GM23248 (cell line): ENCODE measurements around the gene ZNF429. TPM values are rescaled to one million over a fixed set of nuclear protein-coding genes. Genes with fewer than 3 reads are reported as not detected.
A peak's percentile ranks its signal among the peaks of the same experiment; 100 is the strongest.

Experiments
- DNase-seq: peaks from one replicate; pipeline ENCODE4 v3.0.0-alpha.2; 2015
- H2AFZ ChIP-seq: fragments of 200-600 bp; sonication (generic); 2 replicates; pipeline ENCODE4 v1.6.1; 2016; ENCODE audit warnings: antibody characterized with exemption
- H3F3A ChIP-seq: fragments of 200-600 bp; sonication (generic); 2 replicates; pipeline ENCODE4 v1.6.1; 2016; ENCODE audit warnings: mild to moderate bottlenecking, antibody characterized with exemption, mixed run types; ENCODE audit not compliant: insufficient read depth
- H3K27ac ChIP-seq: fragments of 200-600 bp; sonication (generic); 2 replicates; pipeline ENCODE4 v1.5.1; 2016; ENCODE audit warnings: mild to moderate bottlenecking
- H3K27me3 ChIP-seq: fragments of 200-600 bp; sonication (generic); replicated peaks from 2 replicates; pipeline ENCODE4 v1.6.1; 2016; ENCODE audit warnings: mild to moderate bottlenecking; ENCODE audit not compliant: insufficient read depth
- H3K36me3 ChIP-seq: fragments of 200-600 bp; sonication (generic); 2 replicates; pipeline ENCODE4 v1.6.1; 2016; ENCODE audit warnings: low read depth, mild to moderate bottlenecking
- H3K4me1 ChIP-seq: fragments of 200-600 bp; sonication (generic); 2 replicates; pipeline ENCODE4 v1.6.1; 2016; ENCODE audit warnings: mild to moderate bottlenecking; ENCODE audit not compliant: insufficient read depth
- H3K4me2 ChIP-seq: fragments of 200-600 bp; sonication (generic); one replicate; pipeline ENCODE4 v1.6.1; 2016; ENCODE audit warnings: mild to moderate bottlenecking; ENCODE audit not compliant: unreplicated experiment
- H3K4me3 ChIP-seq: fragments of 200-600 bp; sonication (generic); 2 replicates; pipeline ENCODE4 v1.5.1; 2016; ENCODE audit warnings: mild to moderate bottlenecking
- H3K79me2 ChIP-seq: fragments of 200-600 bp; sonication (generic); 2 replicates; pipeline ENCODE4 v1.6.1; 2016; ENCODE audit warnings: mild to moderate bottlenecking; ENCODE audit not compliant: insufficient read depth
- H3K9ac ChIP-seq: fragments of 200-600 bp; sonication (generic); 2 replicates; pipeline ENCODE4 v1.6.1; 2016; ENCODE audit warnings: mild to moderate bottlenecking
- H3K9me2 ChIP-seq: fragments of 200-600 bp; sonication (generic); 2 replicates; pipeline ENCODE4 v1.6.1; 2016; ENCODE audit warnings: mixed run types, mild to moderate bottlenecking, moderate library complexity; ENCODE audit not compliant: insufficient read depth
- H3K9me3 ChIP-seq: fragments of 200-600 bp; sonication (generic); one replicate; pipeline ENCODE4 v1.6.1; 2017; ENCODE audit warnings: low read depth
- H4K20me1 ChIP-seq: fragments of 200-600 bp; sonication (generic); 2 replicates; pipeline ENCODE4 v1.6.0; 2016; ENCODE audit not compliant: insufficient read depth
- EZH2 ChIP-seq: fragments of 200-600 bp; sonication (generic); IDR thresholded peaks from 2 replicates; pipeline ENCODE4 v1.6.1; 2018; ENCODE audit warnings: antibody characterized with exemption, mild to moderate bottlenecking; ENCODE audit not compliant: insufficient read depth, poor library complexity, severe bottlenecking
- EZH2phosphoT487 ChIP-seq: fragments of 200-600 bp; sonication (generic); IDR thresholded peaks from 2 replicates; pipeline ENCODE4 v1.6.1; 2018; ENCODE audit warnings: antibody characterized with exemption, moderate library complexity, mild to moderate bottlenecking, low read depth; ENCODE audit not compliant: insufficient read depth
- WGBS, 2 experiments: methylation state at CpG; one replicate each; pipeline ENCODE4 v1.1.6; 2015 to 2017; ENCODE audit warnings: low lambda C conversion rate in 2 of 2, low coverage in 1 of 2; ENCODE audit errors: missing lambda C conversion rate in 2 of 2; 5-methylcytosine and 5-hydroxymethylcytosine counted together
- in situ Hi-C: fragments of 300-500 bp; cut with MboI; formaldehyde crosslinking; loops from 2 replicates; pipeline ENCODE4 v1.15.0; 2020
- polyA plus RNA-seq: library from polyadenylated mRNA; unstranded; fragments of >200 nt; fragmentation: Nextera tagmentation; extraction: Ambion mirVana; gene quantifications from 2 replicates; pipeline ENCODE4 v1.2.1, GENCODE V29; 2016
- total RNA-seq: library from RNA; depleted of rRNA; stranded (reverse); fragments of >200 nt; shearing (Covaris generic); gene quantifications from 2 replicates; pipeline ENCODE4 v1.2.3, GENCODE V29; 2014

ZNF429 gene
- total and polyA plus RNA-seq, 2 experiments from 2014 or later: 6.1 to 8.1 TPM

- Histone ChIP-seq H3K9me2 (no peaks in the 10 kb centered on the region), H3K27me3 (no peaks in the 10 kb centered on the region), H3K36me3 (no peaks in the 10 kb centered on the region), H3K4me1 (no peaks in the 10 kb centered on the region), H3F3A (no peaks in the 10 kb centered on the region), H3K4me3 (no peak overlapping the region), H3K79me2 (no peaks in the 10 kb centered on the region), H2AFZ (no peak overlapping the region), H3K9me3 (no peaks in the 10 kb centered on the region), H3K9ac (no peak overlapping the region), H3K27ac (no peak overlapping the region), H4K20me1 (no peaks in the 10 kb centered on the region), H3K4me2 (no peak overlapping the region)
- in situ Hi-C loops: no loop called here
- peak; percentile 28 for DNase-seq
- TF ChIP-seq EZH2phosphoT487 (no peak), EZH2 (no peak)
- WGBS, 2 experiments: 52 to 69% methylated on average over 4 of the region's 4 CpGs
These were observed 14.3 kb upstream of the ZNF429 start for GRCh38 chr19:21491146-21491545.

GRCh38 chr19:21492947-21493906 is 12.2 kb upstream of the ZNF429 start:
- Histone ChIP-seq H3F3A (no peaks in the 10 kb centered on the region), H3K36me3 (no peaks in the 10 kb centered on the region), H3K4me3 (no peak overlapping the region), H3K79me2 (no peaks in the 10 kb centered on the region), H3K27ac (no peak overlapping the region), H3K4me1 (no peaks in the 10 kb centered on the region), H2AFZ (no peak overlapping the region), H3K4me2 (no peak overlapping the region), H3K27me3 (no peaks in the 10 kb centered on the region), H4K20me1 (no peaks in the 10 kb centered on the region), H3K9me2 (no peaks in the 10 kb centered on the region), H3K9ac (no peak overlapping the region), H3K9me3 (no peaks in the 10 kb centered on the region)
- TF ChIP-seq EZH2phosphoT487: no peak
- no peak for TF ChIP-seq EZH2
- in situ Hi-C loops: no loop called here
- 75 to 78% methylated on average over 9 of the region's 9 CpGs for WGBS, 2 experiments
- no peak for DNase-seq

DNA sequence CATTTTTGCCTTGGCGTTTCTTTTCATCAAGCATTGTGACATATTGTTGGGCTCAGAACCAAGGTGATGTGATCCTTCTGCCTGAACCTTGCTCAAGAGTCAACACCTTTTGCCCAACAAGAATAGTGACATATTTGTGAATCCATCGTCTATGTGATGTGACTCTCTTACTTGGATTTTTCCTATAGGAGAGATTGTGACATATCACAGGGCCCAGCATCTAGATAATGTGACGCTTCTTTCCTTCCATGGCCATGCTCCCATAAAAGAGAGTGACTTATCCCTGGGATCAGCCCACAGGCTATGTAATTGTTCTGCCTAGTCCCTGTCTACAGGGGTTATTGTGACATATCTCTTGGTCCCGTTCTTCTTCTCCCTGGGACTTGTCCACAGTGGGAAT is 8.5 kb upstream of the ZNF429 start:
- no peaks in the 10 kb centered on the region for H3K79me2 ChIP-seq
- no peaks in the 10 kb centered on the region for H3K27me3 ChIP-seq
- WGBS, 2 experiments: 70% methylated on average over 4 of the region's 4 CpGs
- no peaks in the 10 kb centered on the region for H3K4me1 ChIP-seq
- no peak overlapping the region for H2AFZ ChIP-seq
- no peaks in the 10 kb centered on the region for H3K9me2 ChIP-seq
- H3K4me2 ChIP-seq: no peak overlapping the region
- H3K36me3 ChIP-seq: no peaks in the 10 kb centered on the region
- H3K9me3 ChIP-seq: no peaks in the 10 kb centered on the region
- no peaks in the 10 kb centered on the region for H4K20me1 ChIP-seq
- H3K9ac ChIP-seq: no peak overlapping the region
- no peak for DNase-seq
- in situ Hi-C loops: no loop called here
- no peaks in the 10 kb centered on the region for H3F3A ChIP-seq
- H3K4me3 ChIP-seq: no peak overlapping the region
- no peak overlapping the region for H3K27ac ChIP-seq
- TF ChIP-seq EZH2 (no peak), EZH2phosphoT487 (no peak)

DNA sequence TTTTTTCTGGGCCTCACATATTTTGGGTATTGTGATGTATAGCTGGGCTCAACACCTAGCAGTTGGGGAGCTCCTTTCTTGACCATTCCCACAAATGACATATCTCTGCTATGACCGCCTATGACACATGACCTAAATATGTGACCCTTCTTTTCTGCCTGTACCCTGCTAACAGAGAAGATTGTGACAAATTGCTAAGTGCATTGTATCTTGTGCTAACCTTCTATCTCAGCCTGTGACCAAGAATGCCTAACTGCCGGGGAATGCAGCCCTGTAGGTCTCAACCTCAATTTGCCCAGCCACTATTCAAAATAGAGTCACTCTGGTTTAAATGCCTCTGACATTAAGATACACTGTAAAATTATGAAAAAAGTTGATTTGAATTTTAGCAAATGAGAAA is 6.8 kb upstream of the ZNF429 start:
- Histone ChIP-seq H3K4me1 (no peaks in the 10 kb centered on the region), H3K36me3 (no peaks in the 10 kb centered on the region), H2AFZ (no peak overlapping the region), H3K9me2 (no peaks in the 10 kb centered on the region), H3K79me2 (no peaks in the 10 kb centered on the region), H4K20me1 (no peaks in the 10 kb centered on the region), H3K9ac (no peak overlapping the region), H3F3A (no peaks in the 10 kb centered on the region), H3K9me3 (no peaks in the 10 kb centered on the region), H3K4me3 (no peak overlapping the region), H3K27ac (no peak overlapping the region), H3K4me2 (no peak overlapping the region), H3K27me3 (no peaks in the 10 kb centered on the region)
- no peak for TF ChIP-seq EZH2phosphoT487
- no peak for TF ChIP-seq EZH2
- DNase-seq: no peak
- in situ Hi-C loops: no loop called here
- 47 to 52% methylated on average over 2 of the region's 2 CpGs for WGBS, 2 experiments
